Measurements from ENCODE around the gene ZNF652.

ZNF652 gene

GRCh38 chr17:49244839-49245238, 117.2 kb downstream of the ZNF652 start:
- H3K4me3 ChIP-seq (ENCODE audit: low read length), result no peak overlapping the region
- no peak for TF ChIP-seq CTCF (IDR thresholded peaks at IDR 0.05; ENCODE audit: insufficient read depth, low read depth, low read length, missing control alignments)
- DNase-seq (ENCODE audit: low read depth), result no peak

All from epithelial cell of esophagus (primary cell).